ENCODE measurements around the gene PPP1R12C.

DNA sequence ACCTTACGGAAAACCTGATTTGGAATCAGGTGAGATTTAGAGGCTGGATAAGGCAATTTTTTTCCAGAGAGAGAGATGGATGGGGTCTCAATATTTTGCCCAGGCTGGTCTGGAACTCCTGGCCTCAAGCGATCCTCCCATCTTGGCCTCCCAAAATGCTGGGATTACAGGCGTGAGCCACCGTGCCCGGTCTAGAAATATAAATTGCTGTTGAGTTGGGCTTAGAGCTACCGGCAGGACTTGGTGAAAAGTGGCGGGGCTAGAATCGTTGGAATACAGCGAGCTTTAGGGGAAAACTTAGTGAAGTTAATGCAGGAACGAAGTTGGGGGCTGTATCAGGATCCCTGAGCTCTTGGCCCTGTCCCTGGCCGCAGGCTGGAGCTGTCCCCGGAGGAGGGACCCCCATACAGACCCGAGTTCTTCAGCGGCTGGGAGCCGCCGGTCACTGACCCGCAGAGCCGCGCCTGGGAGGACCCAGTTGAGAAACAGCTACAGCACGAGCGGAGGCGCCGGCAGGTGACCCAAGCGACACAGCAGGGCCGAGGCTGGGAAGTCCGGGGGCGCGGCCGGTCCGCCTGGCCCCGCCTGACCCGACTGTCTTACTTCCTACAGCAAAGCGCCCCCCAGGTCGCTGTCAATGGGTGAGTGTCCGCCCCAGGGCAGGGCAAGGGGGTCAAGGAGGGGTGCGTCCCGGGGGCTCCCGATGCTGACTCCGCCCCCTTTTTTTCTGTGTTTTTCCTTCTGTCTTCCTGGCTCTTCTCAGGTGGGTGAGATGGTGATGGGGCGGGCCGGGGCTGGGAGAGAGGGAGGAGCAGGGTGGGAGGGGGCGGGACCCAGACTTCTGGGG is 34.2 kb downstream of the PPP1R12C start:
- TF ChIP-seq, protein P1, sequence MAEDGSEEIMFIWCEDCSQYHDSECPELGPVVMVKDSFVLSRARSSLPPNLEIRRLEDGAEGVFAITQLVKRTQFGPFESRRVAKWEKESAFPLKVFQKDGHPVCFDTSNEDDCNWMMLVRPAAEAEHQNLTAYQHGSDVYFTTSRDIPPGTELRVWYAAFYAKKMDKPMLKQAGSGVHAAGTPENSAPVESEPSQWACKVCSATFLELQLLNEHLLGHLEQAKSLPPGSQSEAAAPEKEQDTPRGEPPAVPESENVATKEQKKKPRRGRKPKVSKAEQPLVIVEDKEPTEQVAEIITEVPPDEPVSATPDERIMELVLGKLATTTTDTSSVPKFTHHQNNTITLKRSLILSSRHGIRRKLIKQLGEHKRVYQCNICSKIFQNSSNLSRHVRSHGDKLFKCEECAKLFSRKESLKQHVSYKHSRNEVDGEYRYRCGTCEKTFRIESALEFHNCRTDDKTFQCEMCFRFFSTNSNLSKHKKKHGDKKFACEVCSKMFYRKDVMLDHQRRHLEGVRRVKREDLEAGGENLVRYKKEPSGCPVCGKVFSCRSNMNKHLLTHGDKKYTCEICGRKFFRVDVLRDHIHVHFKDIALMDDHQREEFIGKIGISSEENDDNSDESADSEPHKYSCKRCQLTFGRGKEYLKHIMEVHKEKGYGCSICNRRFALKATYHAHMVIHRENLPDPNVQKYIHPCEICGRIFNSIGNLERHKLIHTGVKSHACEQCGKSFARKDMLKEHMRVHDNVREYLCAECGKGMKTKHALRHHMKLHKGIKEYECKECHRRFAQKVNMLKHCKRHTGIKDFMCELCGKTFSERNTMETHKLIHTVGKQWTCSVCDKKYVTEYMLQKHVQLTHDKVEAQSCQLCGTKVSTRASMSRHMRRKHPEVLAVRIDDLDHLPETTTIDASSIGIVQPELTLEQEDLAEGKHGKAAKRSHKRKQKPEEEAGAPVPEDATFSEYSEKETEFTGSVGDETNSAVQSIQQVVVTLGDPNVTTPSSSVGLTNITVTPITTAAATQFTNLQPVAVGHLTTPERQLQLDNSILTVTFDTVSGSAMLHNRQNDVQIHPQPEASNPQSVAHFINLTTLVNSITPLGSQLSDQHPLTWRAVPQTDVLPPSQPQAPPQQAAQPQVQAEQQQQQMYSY (CRISPR knock-in tag; IDR thresholded peaks at IDR 0.05), result no peak
- no peak for TF ChIP-seq NR2C2 (CRISPR knock-in tag; IDR thresholded peaks at IDR 0.05)
- TF ChIP-seq ZNF232 (CRISPR knock-in tag; IDR thresholded peaks at IDR 0.05), result no peak
- no peak for TF ChIP-seq CTCF (IDR thresholded peaks at IDR 0.05)
- no peak for TF ChIP-seq TP53 (CRISPR knock-in tag; IDR thresholded peaks at IDR 0.05)
- TF ChIP-seq, protein P2, sequence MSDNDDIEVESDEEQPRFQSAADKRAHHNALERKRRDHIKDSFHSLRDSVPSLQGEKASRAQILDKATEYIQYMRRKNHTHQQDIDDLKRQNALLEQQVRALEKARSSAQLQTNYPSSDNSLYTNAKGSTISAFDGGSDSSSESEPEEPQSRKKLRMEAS (CRISPR knock-in tag; IDR thresholded peaks at IDR 0.05), result no peak
- no peak for TF ChIP-seq MLX (CRISPR knock-in tag; IDR thresholded peaks at IDR 0.05)
- TF ChIP-seq ETV6 (CRISPR knock-in tag; IDR thresholded peaks at IDR 0.05), result no peak
- TF ChIP-seq SP1 (CRISPR knock-in tag; conservative IDR thresholded peaks at IDR 0.05), result no peak
- TF ChIP-seq, protein P3, sequence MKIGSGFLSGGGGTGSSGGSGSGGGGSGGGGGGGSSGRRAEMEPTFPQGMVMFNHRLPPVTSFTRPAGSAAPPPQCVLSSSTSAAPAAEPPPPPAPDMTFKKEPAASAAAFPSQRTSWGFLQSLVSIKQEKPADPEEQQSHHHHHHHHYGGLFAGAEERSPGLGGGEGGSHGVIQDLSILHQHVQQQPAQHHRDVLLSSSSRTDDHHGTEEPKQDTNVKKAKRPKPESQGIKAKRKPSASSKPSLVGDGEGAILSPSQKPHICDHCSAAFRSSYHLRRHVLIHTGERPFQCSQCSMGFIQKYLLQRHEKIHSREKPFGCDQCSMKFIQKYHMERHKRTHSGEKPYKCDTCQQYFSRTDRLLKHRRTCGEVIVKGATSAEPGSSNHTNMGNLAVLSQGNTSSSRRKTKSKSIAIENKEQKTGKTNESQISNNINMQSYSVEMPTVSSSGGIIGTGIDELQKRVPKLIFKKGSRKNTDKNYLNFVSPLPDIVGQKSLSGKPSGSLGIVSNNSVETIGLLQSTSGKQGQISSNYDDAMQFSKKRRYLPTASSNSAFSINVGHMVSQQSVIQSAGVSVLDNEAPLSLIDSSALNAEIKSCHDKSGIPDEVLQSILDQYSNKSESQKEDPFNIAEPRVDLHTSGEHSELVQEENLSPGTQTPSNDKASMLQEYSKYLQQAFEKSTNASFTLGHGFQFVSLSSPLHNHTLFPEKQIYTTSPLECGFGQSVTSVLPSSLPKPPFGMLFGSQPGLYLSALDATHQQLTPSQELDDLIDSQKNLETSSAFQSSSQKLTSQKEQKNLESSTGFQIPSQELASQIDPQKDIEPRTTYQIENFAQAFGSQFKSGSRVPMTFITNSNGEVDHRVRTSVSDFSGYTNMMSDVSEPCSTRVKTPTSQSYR (CRISPR knock-in tag; IDR thresholded peaks at IDR 0.05), result no peak
- no peak for TF ChIP-seq PRRX2 (CRISPR knock-in tag; IDR thresholded peaks at IDR 0.05)
- TF ChIP-seq IRF2 (CRISPR knock-in tag; IDR thresholded peaks at IDR 0.05; ENCODE audit: borderline replicate concordance, low read depth), result no peak
- TF ChIP-seq ZNF138 (CRISPR knock-in tag; conservative IDR thresholded peaks at IDR 0.05), result no peak

Data from WTC11 (cell line).